Measurements from ENCODE around the gene RNF223.

GRCh38 chr1:1048765-1049164, 25.3 kb downstream of the RNF223 start:
- TF ChIP-seq EZH2 (IDR thresholded peaks at IDR 0.05; ENCODE audit: low read length) = no peak
- TF ChIP-seq, protein P1, sequence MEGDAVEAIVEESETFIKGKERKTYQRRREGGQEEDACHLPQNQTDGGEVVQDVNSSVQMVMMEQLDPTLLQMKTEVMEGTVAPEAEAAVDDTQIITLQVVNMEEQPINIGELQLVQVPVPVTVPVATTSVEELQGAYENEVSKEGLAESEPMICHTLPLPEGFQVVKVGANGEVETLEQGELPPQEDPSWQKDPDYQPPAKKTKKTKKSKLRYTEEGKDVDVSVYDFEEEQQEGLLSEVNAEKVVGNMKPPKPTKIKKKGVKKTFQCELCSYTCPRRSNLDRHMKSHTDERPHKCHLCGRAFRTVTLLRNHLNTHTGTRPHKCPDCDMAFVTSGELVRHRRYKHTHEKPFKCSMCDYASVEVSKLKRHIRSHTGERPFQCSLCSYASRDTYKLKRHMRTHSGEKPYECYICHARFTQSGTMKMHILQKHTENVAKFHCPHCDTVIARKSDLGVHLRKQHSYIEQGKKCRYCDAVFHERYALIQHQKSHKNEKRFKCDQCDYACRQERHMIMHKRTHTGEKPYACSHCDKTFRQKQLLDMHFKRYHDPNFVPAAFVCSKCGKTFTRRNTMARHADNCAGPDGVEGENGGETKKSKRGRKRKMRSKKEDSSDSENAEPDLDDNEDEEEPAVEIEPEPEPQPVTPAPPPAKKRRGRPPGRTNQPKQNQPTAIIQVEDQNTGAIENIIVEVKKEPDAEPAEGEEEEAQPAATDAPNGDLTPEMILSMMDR (optimal IDR thresholded peaks at IDR 0.05 in 1 of 3, IDR thresholded peaks at IDR 0.05 in 1 of 3, conservative IDR thresholded peaks at IDR 0.05 in 1 of 3; ENCODE audit: extremely low read depth in 1 of 3, insufficient read depth in 2 of 3, low read length in 3 of 3) = no peak
